Measurements from ENCODE around the gene APOBEC4. TPM values are rescaled to one million over a fixed set of nuclear protein-coding genes. Genes with fewer than 3 reads are reported as not detected.

APOBEC4 gene
- total and polyA plus RNA-seq, 2 donors from 2014 or later: not detected

- no peak for FAIRE-seq
- no peak for DNase-seq
- intact Hi-C loops (cut with DNase I): no loop called here
- Histone ChIP-seq H3K36me3 (ENCODE audit: control insufficient read depth in 2 of 3, insufficient read depth in 3 of 3, low read length in 3 of 3) (no peaks in the 10 kb centered on the region), H3K9me3 (ENCODE audit: control insufficient read depth in 2 of 3, insufficient read depth in 1 of 3, low read length in 3 of 3) (no peaks in the 10 kb centered on the region), H3K27ac (ENCODE audit: low read depth in 2 of 2, low read length in 2 of 2) (no peak overlapping the region), H3K27me3 (ENCODE audit: control insufficient read depth, insufficient read depth, low read length) (no peaks in the 10 kb centered on the region), H3K4me1 (ENCODE audit: control insufficient read depth in 2 of 3, insufficient read depth in 2 of 3, low read depth in 1 of 3, low read length in 3 of 3) (peaks cover 0 to 9% (median 0%) of the 10 kb centered on the region in 3 donors), H3K4me3 (ENCODE audit: low read length in 3 of 3) (no peak overlapping the region), H3K9ac (ENCODE audit: low read length in 3 of 3) (no peak overlapping the region)
- no peak for TF ChIP-seq CTCF (IDR thresholded peaks at IDR 0.05; ENCODE audit: borderline replicate concordance, extremely low read depth, insufficient read depth)
These were observed 14.3 kb downstream of the APOBEC4 start for GRCh38 chr1:183638649-183639387.

- intact Hi-C loops (cut with DNase I): no loop called here
- DNase-seq: no peak
These were observed 16.3 kb downstream of the APOBEC4 start for GRCh38 chr1:183636783-183637182.

DNA sequence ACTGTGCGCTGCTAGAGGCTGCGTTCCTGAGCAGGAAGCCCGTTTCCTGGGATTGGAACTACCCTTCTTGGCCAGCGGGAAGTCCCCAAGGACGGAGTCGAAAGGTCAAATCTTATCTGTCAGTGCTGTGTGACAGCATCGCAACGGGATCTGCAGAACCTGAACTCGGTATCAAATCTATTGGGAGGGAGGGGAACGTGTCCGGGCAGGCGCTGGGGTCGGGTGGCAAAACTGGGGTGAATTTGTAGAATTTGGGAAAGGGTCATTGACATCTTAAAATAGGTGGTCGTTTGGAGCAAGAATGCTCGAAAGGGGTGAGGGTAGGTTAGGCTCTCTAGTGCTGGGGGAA, 16.8 kb downstream of the APOBEC4 start:
- no peak for TF ChIP-seq CTCF (IDR thresholded peaks at IDR 0.05; ENCODE audit: borderline replicate concordance, extremely low read depth, insufficient read depth)
- Histone ChIP-seq H3K4me3 (ENCODE audit: low read length in 3 of 3) (peak overlapping the region; percentile 77 to 90 (median 90)), H3K36me3 (ENCODE audit: control insufficient read depth in 2 of 3, insufficient read depth in 3 of 3, low read length in 3 of 3) (peaks cover 0 to 10% (median 0%) of the 10 kb centered on the region in 3 donors), H3K9me3 (ENCODE audit: control insufficient read depth in 2 of 3, insufficient read depth in 1 of 3, low read length in 3 of 3) (no peaks in the 10 kb centered on the region), H3K4me1 (ENCODE audit: control insufficient read depth in 2 of 3, insufficient read depth in 2 of 3, low read depth in 1 of 3, low read length in 3 of 3) (peaks cover 0 to 13% (median 8%) of the 10 kb centered on the region in 3 donors), H3K27ac (ENCODE audit: low read depth in 2 of 2, low read length in 2 of 2) (peak overlapping the region; percentile 17 to 73), H3K27me3 (ENCODE audit: control insufficient read depth, insufficient read depth, low read length) (no peaks in the 10 kb centered on the region), H3K9ac (ENCODE audit: low read length in 3 of 3) (peak overlapping the region; percentile 31 to 65 (median 49))
- DNase-seq: no peak
- FAIRE-seq: no peak
- intact Hi-C loops (cut with DNase I): no loop called here

More at GRCh38 chr1:183636783-183637182, 16.3 kb downstream of the APOBEC4 start:
- no peak overlapping the region for H3K9ac ChIP-seq (ENCODE audit: low read length in 3 of 3)
- H3K4me3 ChIP-seq (ENCODE audit: low read length in 3 of 3): no peak overlapping the region
- peaks cover 0 to 8% (median 0%) of the 10 kb centered on the region in 3 donors for H3K36me3 ChIP-seq (ENCODE audit: control insufficient read depth in 2 of 3, insufficient read depth in 3 of 3, low read length in 3 of 3)
- H3K9me3 ChIP-seq (ENCODE audit: control insufficient read depth in 2 of 3, insufficient read depth in 1 of 3, low read length in 3 of 3): no peaks in the 10 kb centered on the region
- H3K27me3 ChIP-seq (ENCODE audit: control insufficient read depth, insufficient read depth, low read length): no peaks in the 10 kb centered on the region
- no peak for TF ChIP-seq CTCF (IDR thresholded peaks at IDR 0.05; ENCODE audit: borderline replicate concordance, extremely low read depth, insufficient read depth)
- H3K4me1 ChIP-seq (ENCODE audit: control insufficient read depth in 2 of 3, insufficient read depth in 2 of 3, low read depth in 1 of 3, low read length in 3 of 3): peaks cover 0 to 13% (median 8%) of the 10 kb centered on the region in 3 donors
- FAIRE-seq: no peak
- no peak overlapping the region for H3K27ac ChIP-seq (ENCODE audit: low read depth in 2 of 2, low read length in 2 of 2)

Data from kidney (tissue), 14 donors.